Endodermal cell (in vitro differentiated cells): ENCODE data around the gene KCNA2. TPM values are rescaled to one million over a fixed set of nuclear protein-coding genes. Genes with fewer than 3 reads are reported as not detected.

Experiments
- DNase-seq: peaks from one replicate; pipeline ENCODE4 v3.0.0-alpha.2; 2017
- H3K27ac ChIP-seq: 2 replicates; pipeline ENCODE4 v1.5.1; 2013; ENCODE audit warnings: mild to moderate bottlenecking, low read depth, low read length, moderate library complexity
- H3K27me3 ChIP-seq: 2 replicates; pipeline ENCODE4 v1.6.1; 2013; ENCODE audit warnings: mild to moderate bottlenecking, low read length, moderate library complexity; ENCODE audit not compliant: insufficient read depth, control insufficient read depth, poor library complexity, severe bottlenecking
- H3K36me3 ChIP-seq: 2 replicates; pipeline ENCODE4 v1.7.0; 2013; ENCODE audit warnings: mild to moderate bottlenecking, low read length, moderate library complexity; ENCODE audit not compliant: control insufficient read depth, insufficient read depth
- H3K4me1 ChIP-seq: one replicate; pipeline ENCODE4 v1.7.0; 2013; ENCODE audit warnings: low read length; ENCODE audit not compliant: control insufficient read depth, insufficient read depth
- H3K4me3 ChIP-seq: 2 replicates; pipeline ENCODE4 v1.5.1; 2013; ENCODE audit warnings: mild to moderate bottlenecking, low read length, moderate library complexity
- H3K9ac ChIP-seq: 2 replicates; pipeline ENCODE4 v1.6.1; 2013; ENCODE audit warnings: mild to moderate bottlenecking, low read length, moderate library complexity; ENCODE audit not compliant: poor library complexity, severe bottlenecking; ENCODE audit errors: extremely low read depth
- H3K9me3 ChIP-seq: 2 replicates; pipeline ENCODE4 v1.6.1; 2013; ENCODE audit warnings: mild to moderate bottlenecking, low read length, moderate library complexity; ENCODE audit not compliant: control insufficient read depth
- H3K27ac Mint-ChIP-seq: 2 replicates; pipeline ENCODE4 v1.8.0; 2020; ENCODE audit warnings: mixed read lengths
- H3K27me3 Mint-ChIP-seq: 2 replicates; pipeline ENCODE4 v1.8.0; 2021; ENCODE audit warnings: mild to moderate bottlenecking, mixed read lengths; ENCODE audit not compliant: insufficient read depth
- H3K36me3 Mint-ChIP-seq: 2 replicates; pipeline ENCODE4 v1.8.0; 2020; ENCODE audit warnings: low read depth, mixed read lengths
- H3K4me1 Mint-ChIP-seq: 2 replicates; pipeline ENCODE4 v1.8.0; 2020; ENCODE audit warnings: mixed read lengths
- H3K4me3 Mint-ChIP-seq: 2 replicates; pipeline ENCODE4 v1.8.0; 2020; ENCODE audit warnings: mild to moderate bottlenecking, moderate library complexity, mixed read lengths
- H3K9me3 Mint-ChIP-seq: 2 replicates; pipeline ENCODE4 v1.8.0; 2020; ENCODE audit warnings: mild to moderate bottlenecking, mixed read lengths
- WGBS, 2 experiments: methylation state at CpG; one replicate each; pipeline versions ENCODE4 v1.1.5 to v1.1.7; 2013; ENCODE audit warnings: missing lambda C conversion rate in 2 of 2, mixed read lengths in 1 of 2; ENCODE audit not compliant: insufficient coverage in 1 of 2, insufficient read length in 1 of 2; 5-methylcytosine and 5-hydroxymethylcytosine counted together
- total RNA-seq, 2 donors: library from RNA; stranded (reverse); fragmentation: NEBNext Ultra II Directional in 1 of 2; extraction: Animal tissue kit (Norgen Biotek cat#: 25700) in 1 of 2; gene quantifications; 2 replicates in 1 of 2; 3 replicates in 1 of 2; pipeline ENCODE4 v1.2.1, GENCODE V29; 2021
- TF ChIP-seq, protein P1 (sequence below): fragments of 200-600 bp; sonication (generic); conservative IDR thresholded peaks from 2 replicates; pipeline ENCODE4 v1.5.0; 2021; ENCODE audit warnings: antibody characterized with exemption, mild to moderate bottlenecking

Gene KCNA2
- total RNA-seq, 2 donors from 2014 or later: 0.11 to 0.57 TPM

DNA sequence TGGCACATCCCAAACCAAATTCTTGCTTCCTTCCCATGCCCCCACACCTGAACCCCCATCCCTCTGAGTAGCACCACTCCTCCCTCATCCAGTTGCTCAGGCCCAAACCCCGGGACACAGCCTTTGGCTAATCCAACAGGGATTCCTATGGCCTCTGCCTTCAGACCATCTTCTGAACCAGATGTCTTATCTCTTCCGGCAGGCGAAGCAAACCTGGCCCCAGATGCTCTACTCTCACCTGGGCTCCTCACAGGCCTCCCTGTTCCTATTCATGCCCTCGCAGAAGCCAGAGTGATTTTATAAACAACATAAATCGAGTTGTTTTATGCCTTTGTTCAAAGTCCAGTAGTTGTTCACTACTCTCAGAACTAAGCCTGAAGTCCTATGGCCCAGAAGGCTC lies 12.5 kb upstream of the KCNA2 start:
- H3K9me3 Mint-ChIP-seq: no peaks in the 10 kb centered on the region

DNA sequence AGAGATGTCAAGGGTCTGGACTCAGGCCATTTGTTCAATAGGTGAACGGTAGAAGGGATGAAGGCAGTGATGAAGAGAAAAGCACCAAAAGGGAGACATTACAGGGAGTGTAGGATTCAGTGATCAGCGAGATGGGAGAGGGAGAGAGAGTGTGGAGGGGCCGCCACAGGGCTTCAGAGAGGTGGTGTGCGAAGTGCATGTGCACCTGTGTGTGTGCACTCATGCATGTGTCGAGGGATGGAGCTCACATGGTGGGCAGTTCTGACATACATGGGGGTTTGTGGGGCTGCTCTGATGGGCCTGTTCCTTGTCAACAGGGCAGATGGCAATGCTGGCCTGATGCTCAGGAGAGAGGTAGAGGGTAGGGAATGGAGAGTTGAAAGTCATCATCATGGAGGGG lies 11.4 kb upstream of the KCNA2 start:
- Histone ChIP-seq H3K4me3 (no peak overlapping the region), H3K27me3 (peaks cover 85% of the 10 kb centered on the region), H3K9ac (no peak overlapping the region), H3K36me3 (no peaks in the 10 kb centered on the region), H3K27ac (no peak overlapping the region), H3K9me3 (no peaks in the 10 kb centered on the region), H3K4me1 (no peaks in the 10 kb centered on the region)
- no peaks in the 10 kb centered on the region for H3K36me3 Mint-ChIP-seq
- H3K4me1 Mint-ChIP-seq: peaks cover 7% of the 10 kb centered on the region
- no peak overlapping the region for H3K27ac Mint-ChIP-seq
- peak; percentile 26 for DNase-seq
- H3K4me3 Mint-ChIP-seq: no peak overlapping the region
- H3K27me3 Mint-ChIP-seq: peaks cover 82% of the 10 kb centered on the region
- WGBS, 2 experiments: 86 to 93% methylated on average over 4 to 5 of the region's 5 CpGs
- TF ChIP-seq, protein P1, sequence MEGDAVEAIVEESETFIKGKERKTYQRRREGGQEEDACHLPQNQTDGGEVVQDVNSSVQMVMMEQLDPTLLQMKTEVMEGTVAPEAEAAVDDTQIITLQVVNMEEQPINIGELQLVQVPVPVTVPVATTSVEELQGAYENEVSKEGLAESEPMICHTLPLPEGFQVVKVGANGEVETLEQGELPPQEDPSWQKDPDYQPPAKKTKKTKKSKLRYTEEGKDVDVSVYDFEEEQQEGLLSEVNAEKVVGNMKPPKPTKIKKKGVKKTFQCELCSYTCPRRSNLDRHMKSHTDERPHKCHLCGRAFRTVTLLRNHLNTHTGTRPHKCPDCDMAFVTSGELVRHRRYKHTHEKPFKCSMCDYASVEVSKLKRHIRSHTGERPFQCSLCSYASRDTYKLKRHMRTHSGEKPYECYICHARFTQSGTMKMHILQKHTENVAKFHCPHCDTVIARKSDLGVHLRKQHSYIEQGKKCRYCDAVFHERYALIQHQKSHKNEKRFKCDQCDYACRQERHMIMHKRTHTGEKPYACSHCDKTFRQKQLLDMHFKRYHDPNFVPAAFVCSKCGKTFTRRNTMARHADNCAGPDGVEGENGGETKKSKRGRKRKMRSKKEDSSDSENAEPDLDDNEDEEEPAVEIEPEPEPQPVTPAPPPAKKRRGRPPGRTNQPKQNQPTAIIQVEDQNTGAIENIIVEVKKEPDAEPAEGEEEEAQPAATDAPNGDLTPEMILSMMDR: no peak
- no peaks in the 10 kb centered on the region for H3K9me3 Mint-ChIP-seq

More for the DNA sequence above, 12.5 kb upstream of the KCNA2 start:
- Histone ChIP-seq H3K27ac (no peak overlapping the region), H3K36me3 (no peaks in the 10 kb centered on the region), H3K27me3 (peaks cover 85% of the 10 kb centered on the region), H3K9ac (no peak overlapping the region), H3K4me3 (no peak overlapping the region), H3K4me1 (no peaks in the 10 kb centered on the region), H3K9me3 (no peaks in the 10 kb centered on the region)
- Mint-ChIP-seq H3K4me1 (peaks cover 5% of the 10 kb centered on the region), H3K27ac (no peak overlapping the region), H3K27me3 (peaks cover 82% of the 10 kb centered on the region), H3K36me3 (no peaks in the 10 kb centered on the region), H3K4me3 (no peak overlapping the region)
- peak; percentile 11 for DNase-seq
- WGBS, 2 experiments: 54 to 76% methylated on average over 3 to 5 of the region's 5 CpGs
- TF ChIP-seq, protein P1: no peak

DNA sequence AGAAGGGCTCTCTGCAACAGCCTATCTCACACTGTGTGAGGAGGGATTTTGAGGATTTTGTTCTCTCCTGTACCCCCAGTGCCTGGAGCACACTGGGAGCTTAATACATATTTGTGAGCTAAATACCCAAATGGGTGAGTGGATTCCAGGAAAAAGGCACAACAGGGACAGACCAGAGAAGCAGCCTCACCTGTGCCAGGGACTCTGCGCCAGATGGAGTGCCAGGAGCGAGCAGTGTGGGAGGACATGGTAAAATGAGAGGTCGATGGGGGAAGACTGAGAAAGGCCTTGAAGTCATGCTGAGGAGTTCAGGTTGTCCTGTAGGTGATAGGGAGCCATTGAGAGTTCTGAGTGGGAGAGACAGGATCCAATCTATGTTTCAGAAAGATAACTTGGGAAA lies 11.0 kb upstream of the KCNA2 start:
- H3K36me3 ChIP-seq: no peaks in the 10 kb centered on the region
- Mint-ChIP-seq H3K36me3 (no peaks in the 10 kb centered on the region), H3K9me3 (no peaks in the 10 kb centered on the region), H3K4me1 (peaks cover 10% of the 10 kb centered on the region), H3K27me3 (peaks cover 81% of the 10 kb centered on the region), H3K27ac (no peak overlapping the region), H3K4me3 (no peak overlapping the region)
- H3K9ac ChIP-seq: no peak overlapping the region
- DNase-seq: peak; percentile 27
- H3K9me3 ChIP-seq: no peaks in the 10 kb centered on the region
- no peak overlapping the region for H3K4me3 ChIP-seq
- H3K27me3 ChIP-seq: peaks cover 85% of the 10 kb centered on the region
- no peaks in the 10 kb centered on the region for H3K4me1 ChIP-seq
- WGBS, 2 experiments: 40 to 82% methylated on average over 1 to 3 of the region's 3 CpGs
- TF ChIP-seq, protein P1: no peak
- no peak overlapping the region for H3K27ac ChIP-seq
